Renal cortical epithelial cell (primary cell): ENCODE data around the gene TMEM44. TPM values are rescaled to one million over a fixed set of nuclear protein-coding genes. Genes with fewer than 3 reads are reported as not detected.
"Not testable (repeated sequence)": the region's sequence is repeated elsewhere in the genome, so short reads cannot be mapped to it uniquely, and the experiment has no call there.

Experiments used
- DNase-seq: peaks from one replicate; pipeline ENCODE4 v3.0.0-alpha.2; 2011; ENCODE audit warnings: low read depth
- total RNA-seq: library from RNA; depleted of rRNA; stranded (reverse); fragments of >200 nt; gene quantifications from 2 replicates; pipeline ENCODE4 v1.2.3, GENCODE V29; 2014

Gene TMEM44
- total RNA-seq, 1 donor from 2014 or later = 20.7 TPM

- DNase-seq = no peak
Measured at GRCh38 chr3:194610689-194611088, 22.5 kb downstream of the TMEM44 start.

GRCh38 chr3:194609601-194610000, 23.6 kb downstream of the TMEM44 start:
- DNase-seq = no peak

GRCh38 chr3:194608981-194609380, 24.2 kb downstream of the TMEM44 start:
- no peak for DNase-seq

- DNase-seq = no peak
Measured at GRCh38 chr3:194607592-194608389, 25.4 kb downstream of the TMEM44 start.

GRCh38 chr3:194606941-194607340, 26.3 kb downstream of the TMEM44 start:
- no peak for DNase-seq

GRCh38 chr3:194606163-194606562, 27.1 kb downstream of the TMEM44 start:
- no peak for DNase-seq

- DNase-seq = not testable (repeated sequence)
Measured at GRCh38 chr3:194605314-194605713, 27.9 kb downstream of the TMEM44 start.

GRCh38 chr3:194604837-194605236, 28.4 kb downstream of the TMEM44 start:
- DNase-seq = no peak

- no peak for DNase-seq
Measured at GRCh38 chr3:194604126-194604525, 29.1 kb downstream of the TMEM44 start.

GRCh38 chr3:194602669-194603171, 30.5 kb downstream of the TMEM44 start:
- peak; percentile 26 for DNase-seq

GRCh38 chr3:194598771-194599557, 34.3 kb downstream of the TMEM44 start:
- peak; percentile 72 for DNase-seq

GRCh38 chr3:194596906-194597305, 36.3 kb downstream of the TMEM44 start:
- DNase-seq = no peak

- peak; percentile 100 for DNase-seq
Measured at GRCh38 chr3:194592798-194593752, 40.1 kb downstream of the TMEM44 start.

- DNase-seq = no peak
Measured at GRCh38 chr3:194588741-194589140, 44.5 kb downstream of the TMEM44 start.

- no peak for DNase-seq
Measured at GRCh38 chr3:194588236-194588635, 45.0 kb downstream of the TMEM44 start.

- DNase-seq = no peak
Measured at GRCh38 chr3:194587438-194587931, 45.7 kb downstream of the TMEM44 start.

GRCh38 chr3:194586836-194587235, 46.4 kb downstream of the TMEM44 start:
- DNase-seq = peak; percentile 80

- DNase-seq = no peak
Measured at GRCh38 chr3:194585880-194586281, 47.3 kb downstream of the TMEM44 start.

GRCh38 chr3:194584866-194585265, 48.4 kb downstream of the TMEM44 start:
- DNase-seq = no peak

GRCh38 chr3:194584320-194584776, 48.9 kb downstream of the TMEM44 start:
- peak; percentile 36 for DNase-seq

GRCh38 chr3:194582196-194582905, 50.9 kb downstream of the TMEM44 start:
- no peak for DNase-seq
